Mesodermal cell (in vitro differentiated cells): ENCODE measurements around the gene MAD1L1.

Experiments used
- H3K27ac ChIP-seq: 2 replicates; pipeline ENCODE4 v1.7.0; 2013; ENCODE audit warnings: mild to moderate bottlenecking, low read depth, low read length, moderate library complexity; ENCODE audit not compliant: severe bottlenecking
- H3K36me3 ChIP-seq: 2 replicates; pipeline ENCODE4 v1.7.1; 2013; ENCODE audit warnings: mild to moderate bottlenecking, low read length, moderate library complexity; ENCODE audit not compliant: control insufficient read depth, insufficient read depth
- H3K4me1 ChIP-seq: one replicate; pipeline ENCODE4 v1.7.1; 2013; ENCODE audit warnings: mild to moderate bottlenecking, low read length; ENCODE audit not compliant: insufficient read depth, control insufficient read depth, poor library complexity, severe bottlenecking
- H3K4me3 ChIP-seq: 2 replicates; pipeline ENCODE4 v1.7.0; 2013; ENCODE audit warnings: low read length, control low read depth, mild to moderate bottlenecking; ENCODE audit not compliant: insufficient read depth, poor library complexity, severe bottlenecking; ENCODE audit errors: extremely low read depth
- H3K9me3 ChIP-seq: 2 replicates; pipeline ENCODE4 v1.7.1; 2013; ENCODE audit warnings: mild to moderate bottlenecking, low read length, moderate library complexity; ENCODE audit not compliant: control insufficient read depth
- WGBS, 2 experiments: methylation state at CpG; one replicate each; pipeline ENCODE4 v1.1.5; 2013; ENCODE audit warnings: missing lambda C conversion rate in 2 of 2; ENCODE audit not compliant: insufficient coverage in 2 of 2; 5-methylcytosine and 5-hydroxymethylcytosine counted together

MAD1L1 gene

GRCh38 chr7:1920266-1920681 lies 312.5 kb downstream of the MAD1L1 start:
- no peak overlapping the region for H3K27ac ChIP-seq
- 96 to 97% methylated on average over 18 of the region's 20 CpGs for WGBS, 2 experiments
- peaks cover 11% of the 10 kb centered on the region for H3K36me3 ChIP-seq
- H3K4me1 ChIP-seq = no peaks in the 10 kb centered on the region
- H3K4me3 ChIP-seq = no peak overlapping the region
- no peaks in the 10 kb centered on the region for H3K9me3 ChIP-seq

- no peaks in the 10 kb centered on the region for H3K4me1 ChIP-seq
- H3K27ac ChIP-seq = no peak overlapping the region
- H3K4me3 ChIP-seq = no peak overlapping the region
- 93 to 96% methylated on average over 17 to 21 of the region's 22 CpGs for WGBS, 2 experiments
- H3K9me3 ChIP-seq = no peaks in the 10 kb centered on the region
- peaks cover 11% of the 10 kb centered on the region for H3K36me3 ChIP-seq
Measured at GRCh38 chr7:1919539-1920265, 313.0 kb downstream of the MAD1L1 start.

GRCh38 chr7:1918881-1919525 lies 313.7 kb downstream of the MAD1L1 start:
- H3K36me3 ChIP-seq = peaks cover 11% of the 10 kb centered on the region
- no peak overlapping the region for H3K4me3 ChIP-seq
- no peaks in the 10 kb centered on the region for H3K4me1 ChIP-seq
- H3K9me3 ChIP-seq = no peaks in the 10 kb centered on the region
- no peak overlapping the region for H3K27ac ChIP-seq
- 90 to 91% methylated on average over 21 to 23 of the region's 25 CpGs for WGBS, 2 experiments

- no peaks in the 10 kb centered on the region for H3K9me3 ChIP-seq
- peaks cover 7% of the 10 kb centered on the region for H3K36me3 ChIP-seq
- no peak overlapping the region for H3K27ac ChIP-seq
- peaks cover 1% of the 10 kb centered on the region for H3K4me1 ChIP-seq
- WGBS, 2 experiments = 89 to 90% methylated on average over 16 to 23 of the region's 23 CpGs
- no peak overlapping the region for H3K4me3 ChIP-seq
Measured at GRCh38 chr7:1918063-1918645, 314.6 kb downstream of the MAD1L1 start.

- Histone ChIP-seq H3K27ac (no peak overlapping the region), H3K36me3 (peaks cover 7% of the 10 kb centered on the region), H3K9me3 (no peaks in the 10 kb centered on the region), H3K4me3 (no peak overlapping the region), H3K4me1 (peaks cover 6% of the 10 kb centered on the region)
- 93 to 96% methylated on average over 28 to 31 of the region's 31 CpGs for WGBS, 2 experiments
Measured at GRCh38 chr7:1917221-1918062, 315.3 kb downstream of the MAD1L1 start.

GRCh38 chr7:1916601-1916970 lies 316.2 kb downstream of the MAD1L1 start:
- no peak overlapping the region for H3K27ac ChIP-seq
- peaks cover 6% of the 10 kb centered on the region for H3K4me1 ChIP-seq
- H3K4me3 ChIP-seq = no peak overlapping the region
- no peaks in the 10 kb centered on the region for H3K9me3 ChIP-seq
- H3K36me3 ChIP-seq = peaks cover 7% of the 10 kb centered on the region
- WGBS, 2 experiments = 97 to 99% methylated on average over 16 of the region's 16 CpGs

GRCh38 chr7:1915956-1916600 lies 316.7 kb downstream of the MAD1L1 start:
- WGBS, 2 experiments = 90% methylated on average over 20 to 27 of the region's 28 CpGs
- H3K4me1 ChIP-seq = peaks cover 6% of the 10 kb centered on the region
- no peak overlapping the region for H3K27ac ChIP-seq
- peaks cover 7% of the 10 kb centered on the region for H3K36me3 ChIP-seq
- no peak overlapping the region for H3K4me3 ChIP-seq
- no peaks in the 10 kb centered on the region for H3K9me3 ChIP-seq

GRCh38 chr7:1915326-1915725 lies 317.4 kb downstream of the MAD1L1 start:
- no peaks in the 10 kb centered on the region for H3K9me3 ChIP-seq
- WGBS, 2 experiments = 96 to 97% methylated on average over 30 of the region's 30 CpGs
- peaks cover 3% of the 10 kb centered on the region for H3K36me3 ChIP-seq
- peaks cover 6% of the 10 kb centered on the region for H3K4me1 ChIP-seq
- H3K27ac ChIP-seq = no peak overlapping the region
- H3K4me3 ChIP-seq = no peak overlapping the region

GRCh38 chr7:1914743-1915142 lies 318.0 kb downstream of the MAD1L1 start:
- Histone ChIP-seq H3K4me1 (peaks cover 6% of the 10 kb centered on the region), H3K4me3 (no peak overlapping the region), H3K36me3 (peaks cover 3% of the 10 kb centered on the region), H3K27ac (no peak overlapping the region), H3K9me3 (no peaks in the 10 kb centered on the region)
- 90 to 98% methylated on average over 7 to 8 of the region's 9 CpGs for WGBS, 2 experiments

- Histone ChIP-seq H3K4me3 (no peak overlapping the region), H3K36me3 (peaks cover 3% of the 10 kb centered on the region), H3K4me1 (peaks cover 6% of the 10 kb centered on the region), H3K27ac (no peak overlapping the region), H3K9me3 (no peaks in the 10 kb centered on the region)
- 92% methylated on average over 20 to 21 of the region's 21 CpGs for WGBS, 2 experiments
Measured at GRCh38 chr7:1914321-1914720, 318.4 kb downstream of the MAD1L1 start.
